SK-N-SH (cell line): ENCODE results near the gene ATP8B3.

Experiments
- FOSL2 ChIP-seq: IDR thresholded peaks from 2 replicates; pipeline ENCODE4 v1.4.0; 2012; ENCODE audit warnings: low read depth, mild to moderate bottlenecking, moderate library complexity, borderline replicate concordance
- FOXM1 ChIP-seq: IDR thresholded peaks from 2 replicates; pipeline ENCODE4 v1.4.0; 2012; ENCODE audit warnings: low read depth, mild to moderate bottlenecking

GRCh38 chr19:1783874-1784273, 28.2 kb downstream of the ATP8B3 start:
- TF ChIP-seq FOSL2 (no peak), FOXM1 (no peak)
